SK-N-SH (cell line): Measurements from ENCODE around the gene ACKR3.

Experiments
- CTCF ChIP-seq: fragments of 200-600 bp; sonication (generic); IDR thresholded peaks from 2 replicates; pipeline ENCODE4 v1.6.1; 2017; ENCODE audit warnings: antibody characterized with exemption, mild to moderate bottlenecking, moderate library complexity
- EP300 ChIP-seq, 2 experiments: IDR thresholded peaks; 2 replicates each; pipeline versions ENCODE4 v1.4.0 to v1.6.1; 2012; ENCODE audit warnings: borderline replicate concordance in 1 of 2, low read depth in 1 of 2, low read length in 1 of 2
- GABPA ChIP-seq: IDR thresholded peaks from 2 replicates; pipeline ENCODE4 v1.4.0; 2012; ENCODE audit warnings: low read depth, mild to moderate bottlenecking
- JUND ChIP-seq: IDR thresholded peaks from 2 replicates; pipeline ENCODE4 v1.4.0; 2012
- MXI1 ChIP-seq: IDR thresholded peaks from 2 replicates; pipeline ENCODE4 v1.6.1; 2012; ENCODE audit warnings: mild to moderate bottlenecking, low read depth, low read length, improper control_type of control experiment
- POLR2AphosphoS5 ChIP-seq: IDR thresholded peaks from 2 replicates; pipeline ENCODE4 v1.6.1; 2012; ENCODE audit warnings: low read depth, low read length
- RAD21 ChIP-seq: IDR thresholded peaks from 2 replicates; pipeline ENCODE4 v1.6.1; 2012; ENCODE audit warnings: mild to moderate bottlenecking, low read length
- RFX5 ChIP-seq: IDR thresholded peaks from 2 replicates; pipeline ENCODE4 v1.6.1; 2012; ENCODE audit warnings: mild to moderate bottlenecking, improper control_type of control experiment, low read length
- RXRA ChIP-seq: IDR thresholded peaks from 2 replicates; pipeline ENCODE4 v1.4.0; 2012; ENCODE audit warnings: low read depth, mild to moderate bottlenecking, borderline replicate concordance
- SIN3A ChIP-seq: IDR thresholded peaks from 2 replicates; pipeline ENCODE4 v1.6.1; 2012; ENCODE audit warnings: low read depth, mild to moderate bottlenecking, low read length, moderate library complexity, borderline replicate concordance
- TAF1 ChIP-seq: IDR thresholded peaks from 2 replicates; pipeline ENCODE4 v1.6.1; 2012; ENCODE audit warnings: low read depth, mild to moderate bottlenecking, low read length, moderate library complexity, borderline replicate concordance
- TF ChIP-seq, protein P1 (sequence below): IDR thresholded peaks from 2 replicates; pipeline ENCODE4 v1.4.0; 2012; ENCODE audit warnings: low read depth, borderline replicate concordance
- TF ChIP-seq, protein P2 (sequence below): IDR thresholded peaks from 2 replicates; pipeline ENCODE4; 2012

DNA sequence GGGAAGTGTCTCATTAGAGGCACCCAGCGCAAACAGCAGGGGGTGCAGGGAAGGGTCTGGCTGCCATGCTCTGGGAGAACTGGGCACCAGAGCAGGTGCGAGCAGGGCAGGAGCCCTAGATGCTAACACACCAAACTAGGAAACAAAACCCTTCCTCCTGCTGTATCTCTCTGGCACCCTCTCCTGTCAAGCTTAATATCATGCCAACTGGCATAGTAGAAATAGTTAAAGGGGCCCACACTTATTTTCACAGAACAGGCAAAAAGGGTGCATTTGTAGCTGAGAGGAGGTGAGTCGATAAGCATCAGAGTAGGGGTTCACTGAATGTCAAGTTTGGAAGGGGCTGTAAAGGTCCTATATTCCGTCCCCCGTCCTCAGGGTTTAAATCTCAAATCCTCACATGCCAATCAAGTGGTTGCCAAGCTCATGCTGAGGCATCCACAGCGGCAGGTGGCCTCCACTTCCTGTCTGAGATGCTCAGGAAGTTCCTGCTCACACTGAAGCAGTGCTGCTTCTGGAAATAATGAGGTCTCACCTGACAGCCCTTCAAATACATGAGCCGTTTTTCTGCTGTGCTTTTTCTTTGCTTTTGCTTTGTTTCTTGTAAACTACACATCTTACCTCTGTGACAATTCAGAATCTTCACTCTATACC lies 14.9 kb upstream of the ACKR3 start:
- TF ChIP-seq CTCF (no peak), TAF1 (no peak), JUND (no peak), RXRA (no peak), EP300 (IDR thresholded peaks at IDR 0.05; ENCODE audit: borderline replicate concordance in 1 of 2, low read depth in 1 of 2, low read length in 1 of 2) (no peak), MXI1 (no peak), GABPA (no peak), SIN3A (no peak), RAD21 (no peak), RFX5 (no peak), POLR2AphosphoS5 (no peak)
- TF ChIP-seq, protein P1, sequence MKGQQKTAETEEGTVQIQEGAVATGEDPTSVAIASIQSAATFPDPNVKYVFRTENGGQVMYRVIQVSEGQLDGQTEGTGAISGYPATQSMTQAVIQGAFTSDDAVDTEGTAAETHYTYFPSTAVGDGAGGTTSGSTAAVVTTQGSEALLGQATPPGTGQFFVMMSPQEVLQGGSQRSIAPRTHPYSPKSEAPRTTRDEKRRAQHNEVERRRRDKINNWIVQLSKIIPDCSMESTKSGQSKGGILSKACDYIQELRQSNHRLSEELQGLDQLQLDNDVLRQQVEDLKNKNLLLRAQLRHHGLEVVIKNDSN: no peak
- TF ChIP-seq, protein P2, sequence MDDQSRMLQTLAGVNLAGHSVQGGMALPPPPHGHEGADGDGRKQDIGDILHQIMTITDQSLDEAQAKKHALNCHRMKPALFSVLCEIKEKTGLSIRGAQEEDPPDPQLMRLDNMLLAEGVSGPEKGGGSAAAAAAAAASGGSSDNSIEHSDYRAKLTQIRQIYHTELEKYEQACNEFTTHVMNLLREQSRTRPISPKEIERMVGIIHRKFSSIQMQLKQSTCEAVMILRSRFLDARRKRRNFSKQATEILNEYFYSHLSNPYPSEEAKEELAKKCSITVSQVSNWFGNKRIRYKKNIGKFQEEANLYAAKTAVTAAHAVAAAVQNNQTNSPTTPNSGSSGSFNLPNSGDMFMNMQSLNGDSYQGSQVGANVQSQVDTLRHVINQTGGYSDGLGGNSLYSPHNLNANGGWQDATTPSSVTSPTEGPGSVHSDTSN: no peak
